Measurements from ENCODE around the gene KRT84.

Gene KRT84

DNA sequence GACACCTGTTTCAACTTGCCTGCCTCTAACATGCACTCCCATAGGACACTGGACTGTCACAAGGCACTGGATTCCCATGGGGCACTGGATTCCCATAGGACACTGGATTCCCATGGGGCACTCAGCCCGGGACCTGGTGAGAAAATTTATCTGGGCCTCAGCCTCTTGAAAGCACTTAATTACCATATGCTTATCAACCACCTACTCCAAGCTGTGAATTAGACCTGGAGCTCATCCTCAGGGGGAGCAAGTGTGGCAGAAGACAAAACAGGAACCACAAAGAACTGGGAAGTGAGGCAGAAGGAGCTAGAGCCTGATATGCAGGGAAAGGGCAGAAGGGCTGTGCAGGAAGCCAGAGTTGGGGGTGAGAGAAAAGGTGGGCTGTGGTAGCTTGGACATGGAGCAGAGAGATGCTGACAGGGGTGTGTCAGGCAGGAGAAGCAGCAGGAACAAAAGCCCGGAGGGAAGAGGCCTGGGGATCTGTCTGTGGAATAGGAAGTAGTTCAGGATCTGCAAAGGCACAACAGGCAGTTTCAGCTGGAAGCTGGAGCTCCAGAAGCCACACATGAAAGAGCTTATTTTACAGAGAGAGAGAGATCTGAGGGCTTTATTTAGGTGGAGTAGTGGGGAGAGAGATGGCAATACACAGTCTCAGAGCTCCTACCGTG lies 17.6 kb upstream of the KRT84 start:
- H2AFZ ChIP-seq (ENCODE audit: low read depth), result no peak overlapping the region
- TF ChIP-seq, protein P1, sequence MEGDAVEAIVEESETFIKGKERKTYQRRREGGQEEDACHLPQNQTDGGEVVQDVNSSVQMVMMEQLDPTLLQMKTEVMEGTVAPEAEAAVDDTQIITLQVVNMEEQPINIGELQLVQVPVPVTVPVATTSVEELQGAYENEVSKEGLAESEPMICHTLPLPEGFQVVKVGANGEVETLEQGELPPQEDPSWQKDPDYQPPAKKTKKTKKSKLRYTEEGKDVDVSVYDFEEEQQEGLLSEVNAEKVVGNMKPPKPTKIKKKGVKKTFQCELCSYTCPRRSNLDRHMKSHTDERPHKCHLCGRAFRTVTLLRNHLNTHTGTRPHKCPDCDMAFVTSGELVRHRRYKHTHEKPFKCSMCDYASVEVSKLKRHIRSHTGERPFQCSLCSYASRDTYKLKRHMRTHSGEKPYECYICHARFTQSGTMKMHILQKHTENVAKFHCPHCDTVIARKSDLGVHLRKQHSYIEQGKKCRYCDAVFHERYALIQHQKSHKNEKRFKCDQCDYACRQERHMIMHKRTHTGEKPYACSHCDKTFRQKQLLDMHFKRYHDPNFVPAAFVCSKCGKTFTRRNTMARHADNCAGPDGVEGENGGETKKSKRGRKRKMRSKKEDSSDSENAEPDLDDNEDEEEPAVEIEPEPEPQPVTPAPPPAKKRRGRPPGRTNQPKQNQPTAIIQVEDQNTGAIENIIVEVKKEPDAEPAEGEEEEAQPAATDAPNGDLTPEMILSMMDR (conservative IDR thresholded peaks at IDR 0.05; ENCODE audit: low read depth, low read length), result no peak
- no peak overlapping the region for H3K27ac ChIP-seq
- no peaks in the 10 kb centered on the region for H4K20me1 ChIP-seq (ENCODE audit: insufficient read depth)
- no peak overlapping the region for H3K4me3 ChIP-seq (IDR thresholded peaks at IDR 0.05; ENCODE audit: insufficient read depth, low read depth, low read length)
- H3K9ac ChIP-seq, result no peak overlapping the region
- H3K79me2 ChIP-seq (ENCODE audit: insufficient read depth, low read depth), result no peaks in the 10 kb centered on the region
- peaks cover 51% of the 10 kb centered on the region for H3K27me3 ChIP-seq (ENCODE audit: insufficient read depth, low read depth)
- H3K4me1 ChIP-seq (ENCODE audit: low read depth, poor library complexity, severe bottlenecking), result no peaks in the 10 kb centered on the region
- H3K4me2 ChIP-seq, result no peak overlapping the region
- H3K36me3 ChIP-seq (ENCODE audit: insufficient read depth), result no peaks in the 10 kb centered on the region

DNA sequence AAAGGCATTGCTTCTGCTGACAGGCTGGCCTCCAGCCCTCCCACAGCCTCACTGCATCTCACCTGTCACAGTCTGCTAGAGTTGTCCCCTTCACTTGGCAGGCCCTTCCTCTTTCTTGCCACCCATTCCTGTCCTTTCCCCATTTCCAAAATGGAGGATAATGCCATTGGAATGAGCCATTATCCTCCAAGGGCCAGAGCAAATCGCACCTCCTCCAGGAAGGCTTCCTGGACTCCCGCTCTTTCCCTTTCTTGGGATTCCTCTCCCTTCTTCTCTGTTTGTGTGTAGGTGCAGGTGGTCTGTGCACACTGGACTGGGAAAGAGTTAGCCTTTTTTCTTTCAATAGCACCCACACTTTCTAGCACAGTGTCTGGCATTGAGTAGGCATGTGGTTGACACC lies 16.9 kb upstream of the KRT84 start:
- Histone ChIP-seq H3K27ac (no peak overlapping the region), H3K4me3 (IDR thresholded peaks at IDR 0.05; ENCODE audit: insufficient read depth, low read depth, low read length) (no peak overlapping the region), H3K4me1 (ENCODE audit: low read depth, poor library complexity, severe bottlenecking) (no peaks in the 10 kb centered on the region), H3K27me3 (ENCODE audit: insufficient read depth, low read depth) (peaks cover 50% of the 10 kb centered on the region), H2AFZ (ENCODE audit: low read depth) (no peak overlapping the region), H3K9ac (no peak overlapping the region), H3K4me2 (no peak overlapping the region), H4K20me1 (ENCODE audit: insufficient read depth) (no peaks in the 10 kb centered on the region), H3K36me3 (ENCODE audit: insufficient read depth) (no peaks in the 10 kb centered on the region), H3K79me2 (ENCODE audit: insufficient read depth, low read depth) (no peaks in the 10 kb centered on the region)
- TF ChIP-seq, protein P1 (conservative IDR thresholded peaks at IDR 0.05; ENCODE audit: low read depth, low read length), result no peak

DNA sequence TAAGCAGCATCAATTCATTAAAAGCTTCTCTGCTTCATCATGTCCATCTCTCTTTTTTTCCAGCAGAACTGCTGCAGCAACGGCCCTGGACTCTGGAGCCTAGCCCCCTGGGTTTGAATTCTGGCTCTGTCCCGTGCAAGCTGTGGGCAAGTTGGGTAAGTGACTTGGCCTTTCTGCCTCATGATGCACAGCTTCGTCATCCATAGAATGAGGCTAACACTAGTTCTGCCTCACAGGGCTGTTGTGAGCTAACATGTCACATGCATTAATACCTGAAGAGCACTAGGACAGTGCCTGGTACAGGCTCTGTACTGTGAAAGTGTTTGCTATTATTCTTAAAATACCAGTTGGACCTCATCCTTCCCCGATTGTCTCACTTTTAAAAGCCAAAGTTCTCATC lies 16.5 kb upstream of the KRT84 start:
- Histone ChIP-seq H2AFZ (ENCODE audit: low read depth) (no peak overlapping the region), H3K4me1 (ENCODE audit: low read depth, poor library complexity, severe bottlenecking) (no peaks in the 10 kb centered on the region), H3K27ac (no peak overlapping the region), H3K27me3 (ENCODE audit: insufficient read depth, low read depth) (peaks cover 51% of the 10 kb centered on the region), H3K4me2 (no peak overlapping the region), H3K4me3 (IDR thresholded peaks at IDR 0.05; ENCODE audit: insufficient read depth, low read depth, low read length) (no peak overlapping the region), H3K36me3 (ENCODE audit: insufficient read depth) (no peaks in the 10 kb centered on the region), H3K79me2 (ENCODE audit: insufficient read depth, low read depth) (no peaks in the 10 kb centered on the region), H3K9ac (no peak overlapping the region), H4K20me1 (ENCODE audit: insufficient read depth) (no peaks in the 10 kb centered on the region)
- TF ChIP-seq, protein P1 (conservative IDR thresholded peaks at IDR 0.05; ENCODE audit: low read depth, low read length), result no peak

DNA sequence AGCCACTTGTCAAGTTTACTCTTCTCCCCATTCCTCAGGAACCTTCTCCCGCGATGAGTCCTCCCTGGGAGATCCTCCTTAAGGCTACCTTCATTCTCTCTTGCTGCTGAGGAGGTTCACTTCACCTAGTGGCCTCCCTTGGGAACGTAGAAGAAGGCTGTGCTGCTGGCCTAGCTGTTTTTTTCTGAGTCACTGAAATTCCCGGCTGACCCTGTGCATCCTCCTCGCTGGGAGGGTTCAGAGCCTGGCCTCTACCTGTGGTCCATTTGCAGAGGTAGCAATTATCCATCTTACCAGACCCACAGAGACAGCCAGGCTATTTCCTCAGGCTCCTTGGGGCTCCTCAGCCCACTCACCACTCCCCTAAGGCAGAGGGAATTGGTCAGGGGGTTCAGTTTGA lies 16.1 kb upstream of the KRT84 start:
- H3K4me2 ChIP-seq, result no peak overlapping the region
- H3K4me1 ChIP-seq (ENCODE audit: low read depth, poor library complexity, severe bottlenecking), result no peaks in the 10 kb centered on the region
- no peak overlapping the region for H3K27ac ChIP-seq
- no peak overlapping the region for H3K9ac ChIP-seq
- TF ChIP-seq, protein P1 (conservative IDR thresholded peaks at IDR 0.05; ENCODE audit: low read depth, low read length), result no peak
- no peaks in the 10 kb centered on the region for H3K79me2 ChIP-seq (ENCODE audit: insufficient read depth, low read depth)
- H4K20me1 ChIP-seq (ENCODE audit: insufficient read depth), result no peaks in the 10 kb centered on the region
- no peak overlapping the region for H3K4me3 ChIP-seq (IDR thresholded peaks at IDR 0.05; ENCODE audit: insufficient read depth, low read depth, low read length)
- H3K36me3 ChIP-seq (ENCODE audit: insufficient read depth), result no peaks in the 10 kb centered on the region
- H3K27me3 ChIP-seq (ENCODE audit: insufficient read depth, low read depth), result peaks cover 52% of the 10 kb centered on the region
- H2AFZ ChIP-seq (ENCODE audit: low read depth), result no peak overlapping the region
